Colonic mucosa (tissue), 4 donors: ENCODE measurements around the gene ANKRD40CL. TPM values are rescaled to one million over a fixed set of nuclear protein-coding genes. Genes with fewer than 3 reads are reported as not detected.

ENCODE experiments used
- DNase-seq: peaks from one replicate; pipeline ENCODE4 v3.0.0-alpha.2; 2020
- H3K27ac ChIP-seq: fragments of 200-600 bp; one replicate; pipeline ENCODE4 v1.8.0; 2021
- H3K27me3 ChIP-seq: fragments of 200-600 bp; one replicate; pipeline ENCODE4 v1.8.0; 2021
- H3K36me3 ChIP-seq: fragments of 200-600 bp; one replicate; pipeline ENCODE4 v1.8.0; 2021
- H3K4me1 ChIP-seq: fragments of 200-600 bp; one replicate; pipeline ENCODE4 v1.8.0; 2021; ENCODE audit warnings: mild to moderate bottlenecking
- H3K4me3 ChIP-seq: fragments of 200-600 bp; one replicate; pipeline ENCODE4 v1.8.0; 2021
- H3K9ac ChIP-seq, 2 donors: one replicate each; pipeline ENCODE4 v1.7.0; 2013; ENCODE audit warnings: control low read depth in 2 of 2, low read depth in 2 of 2, low read length in 2 of 2
- H3K9me3 ChIP-seq: fragments of 200-600 bp; one replicate; pipeline ENCODE4 v1.8.0; 2021
- CTCF ChIP-seq: fragments of 200-600 bp; IDR thresholded peaks from one replicate; pipeline ENCODE4 v1.8.0; 2022; ENCODE audit warnings: antibody characterized with exemption, mild to moderate bottlenecking
- intact Hi-C: fragments of 100-400 bp; cut with DNase I; formaldehyde crosslinking; loops from one replicate; pipeline ENCODE4 v1.14.1; 2022
- total RNA-seq, 2 donors: library from RNA; stranded (reverse); fragmentation: NEBNext Ultra II Directional in 1 of 2; extraction: Animal tissue kit (Norgen Biotek cat#: 25700) in 1 of 2; gene quantifications; one replicate each; pipeline ENCODE4 v1.2.1, GENCODE V29; 2021
- donor health status: healthy.
- donor health status: DM: no; HTN: no; CAD: no.
- donor health status: DM: no; HTN: no; CAD: no.

ANKRD40CL gene
- total RNA-seq, 2 donors from 2014 or later: 44.9 to 54.5 TPM

GRCh38 chr17:50762177-50762576 lies 5.1 kb downstream of the ANKRD40CL start:
- no peak overlapping the region for H3K27ac ChIP-seq

GRCh38 chr17:50758989-50759544 lies 8.3 kb downstream of the ANKRD40CL start:
- peaks cover 4% of the 10 kb centered on the region for H3K4me1 ChIP-seq
- H3K9ac ChIP-seq: no peak overlapping the region
- H3K36me3 ChIP-seq: no peaks in the 10 kb centered on the region
- no peak overlapping the region for H3K4me3 ChIP-seq
- intact Hi-C loops: no loop called here
- DNase-seq: no peak
- H3K27ac ChIP-seq: no peak overlapping the region
- TF ChIP-seq CTCF: no peak
- H3K9me3 ChIP-seq: no peaks in the 10 kb centered on the region
- H3K27me3 ChIP-seq: no peaks in the 10 kb centered on the region

More at GRCh38 chr17:50762177-50762576, 5.1 kb downstream of the ANKRD40CL start:
- no peaks in the 10 kb centered on the region for H3K36me3 ChIP-seq
- H3K9ac ChIP-seq: no peak overlapping the region
- TF ChIP-seq CTCF: no peak
- H3K4me3 ChIP-seq: no peak overlapping the region
- DNase-seq: no peak
- no peaks in the 10 kb centered on the region for H3K27me3 ChIP-seq
- intact Hi-C loops: no loop called here
- H3K4me1 ChIP-seq: peaks cover 8% of the 10 kb centered on the region
- no peaks in the 10 kb centered on the region for H3K9me3 ChIP-seq

- no peak for TF ChIP-seq CTCF
- H3K36me3 ChIP-seq: no peaks in the 10 kb centered on the region
- no peak overlapping the region for H3K4me3 ChIP-seq
- intact Hi-C loops: no loop called here
- no peak overlapping the region for H3K9ac ChIP-seq
- H3K4me1 ChIP-seq: no peaks in the 10 kb centered on the region
- no peak for DNase-seq
- H3K9me3 ChIP-seq: no peaks in the 10 kb centered on the region
- no peaks in the 10 kb centered on the region for H3K27me3 ChIP-seq
- no peak overlapping the region for H3K27ac ChIP-seq
Measured at GRCh38 chr17:50758524-50758923, 8.8 kb downstream of the ANKRD40CL start.

- intact Hi-C loops: no loop called here
- Histone ChIP-seq H3K27ac (no peak overlapping the region), H3K4me3 (no peak overlapping the region), H3K27me3 (no peaks in the 10 kb centered on the region), H3K36me3 (peaks cover 6% of the 10 kb centered on the region), H3K9me3 (no peaks in the 10 kb centered on the region), H3K4me1 (no peaks in the 10 kb centered on the region), H3K9ac (no peak overlapping the region)
- DNase-seq: no peak
- no peak for TF ChIP-seq CTCF
Measured at GRCh38 chr17:50754521-50754920, 12.8 kb downstream of the ANKRD40CL start.

GRCh38 chr17:50749245-50749644 lies 18.1 kb downstream of the ANKRD40CL start:
- H3K27ac ChIP-seq: no peak overlapping the region
- no peaks in the 10 kb centered on the region for H3K27me3 ChIP-seq
- no peak for DNase-seq
- no peaks in the 10 kb centered on the region for H3K4me1 ChIP-seq
- TF ChIP-seq CTCF: no peak
- H3K4me3 ChIP-seq: no peak overlapping the region
- H3K9me3 ChIP-seq: no peaks in the 10 kb centered on the region
- peaks cover 28% of the 10 kb centered on the region for H3K36me3 ChIP-seq
- intact Hi-C loops: no loop called here
- no peak overlapping the region for H3K9ac ChIP-seq
